ENCODE results near the gene VCL. TPM values are rescaled to one million over a fixed set of nuclear protein-coding genes. Genes with fewer than 3 reads are reported as not detected.

The VCL gene
- total RNA-seq, 1 experiment from 2014 or later, result 495 TPM

GRCh38 chr10:74104480-74104879 is 106.6 kb downstream of the VCL start:
- ChIA-PET POLR2A (no interaction called here), CTCF (no interaction called here)
- TF ChIP-seq SIN3A (IDR thresholded peaks at IDR 0.05; ENCODE audit: borderline replicate concordance, insufficient read depth, low read depth, low read length), result no peak
- TF ChIP-seq TCF7L2 (IDR thresholded peaks at IDR 0.05; ENCODE audit: low read depth, low read length), result no peak
- TF ChIP-seq CTCF (IDR thresholded peaks at IDR 0.05), result no peak
- no peak for TF ChIP-seq REST (IDR thresholded peaks at IDR 0.05; ENCODE audit: insufficient read depth in 1 of 2, low read depth in 2 of 2, low read length in 1 of 2)
- no peak for TF ChIP-seq POLR2AphosphoS5 (IDR thresholded peaks at IDR 0.05; ENCODE audit: low read depth, low read length)
- in situ Hi-C loops (cut with HindIII; ENCODE audit: low pct_unique_long_range_greater_than_20kb, low sequenced_read_pairs), result no loop called here
- no peaks in the 10 kb centered on the region for H3K4me1 ChIP-seq (ENCODE audit: control insufficient read depth, insufficient read depth, low read length)
- no peak overlapping the region for H3K27ac ChIP-seq (ENCODE audit: low read length)
- H3K36me3 ChIP-seq (ENCODE audit: control insufficient read depth, insufficient read depth, low read length), result peaks cover 61% of the 10 kb centered on the region
- no peaks in the 10 kb centered on the region for H3K9me3 ChIP-seq (ENCODE audit: control insufficient read depth, insufficient read depth, low read depth, low read length)
- intact Hi-C loops (cut with micrococcal nuclease; ENCODE audit: unreplicated experiment), result no loop called here
- DNase-seq (ENCODE audit: low read depth, low spot score), result no peak
- H3K4me3 ChIP-seq (ENCODE audit: low read depth in 2 of 2, low read length in 2 of 2), result no peak overlapping the region
- H3K27me3 ChIP-seq (ENCODE audit: control insufficient read depth, insufficient read depth, low read length), result no peaks in the 10 kb centered on the region
- ATAC-seq, result no peak
- BruUV-seq (replicated peaks), result no TSS peak

- ATAC-seq, result no peak
- ChIA-PET POLR2A (no interaction called here), CTCF (no interaction called here)
- DNase-seq (ENCODE audit: low read depth, low spot score), result no peak
- BruUV-seq (replicated peaks), result TSS peak; percentile 4
- in situ Hi-C loops (cut with HindIII; ENCODE audit: low pct_unique_long_range_greater_than_20kb, low sequenced_read_pairs), result no loop called here
- H3K4me1 ChIP-seq (ENCODE audit: control insufficient read depth, insufficient read depth, low read length), result no peaks in the 10 kb centered on the region
- no peaks in the 10 kb centered on the region for H3K27me3 ChIP-seq (ENCODE audit: control insufficient read depth, insufficient read depth, low read length)
- intact Hi-C loops (cut with micrococcal nuclease; ENCODE audit: unreplicated experiment), result no loop called here
- TF ChIP-seq POLR2AphosphoS5 (IDR thresholded peaks at IDR 0.05; ENCODE audit: low read depth, low read length), result no peak
- no peak for TF ChIP-seq CTCF (IDR thresholded peaks at IDR 0.05)
- TF ChIP-seq REST (IDR thresholded peaks at IDR 0.05; ENCODE audit: insufficient read depth in 1 of 2, low read depth in 2 of 2, low read length in 1 of 2), result no peak
- TF ChIP-seq TCF7L2 (IDR thresholded peaks at IDR 0.05; ENCODE audit: low read depth, low read length), result no peak
- TF ChIP-seq SIN3A (IDR thresholded peaks at IDR 0.05; ENCODE audit: borderline replicate concordance, insufficient read depth, low read depth, low read length), result no peak
- H3K9me3 ChIP-seq (ENCODE audit: control insufficient read depth, insufficient read depth, low read depth, low read length), result no peaks in the 10 kb centered on the region
- H3K27ac ChIP-seq (ENCODE audit: low read length), result no peak overlapping the region
- peaks cover 61% of the 10 kb centered on the region for H3K36me3 ChIP-seq (ENCODE audit: control insufficient read depth, insufficient read depth, low read length)
- H3K4me3 ChIP-seq (ENCODE audit: low read depth in 2 of 2, low read length in 2 of 2), result no peak overlapping the region
Measured at GRCh38 chr10:74104996-74105395, 107.1 kb downstream of the VCL start.

All from Panc1 (cell line).